22Rv1 (cell line): ENCODE data around the gene SYTL1.

Experiments used
- CTCF ChIP-seq: fragments of 450-650 bp; IDR thresholded peaks from 2 replicates; pipeline ENCODE4 v1.5.1; 2017; ENCODE audit warnings: mild to moderate bottlenecking
- ZFX ChIP-seq: fragments of 450-650 bp; IDR thresholded peaks from 2 replicates; pipeline ENCODE4 v1.6.1; 2017; ENCODE audit warnings: antibody characterized with exemption, borderline replicate concordance

- no peak for TF ChIP-seq ZFX
- no peak for TF ChIP-seq CTCF
Observed at GRCh38 chr1:27353629-27354028, 11.8 kb downstream of the SYTL1 start.
